GM19438 (cell line): ENCODE data around the gene COL2A1.

Experiments
- ATAC-seq: cut with Tn5 transposase; IDR thresholded peaks from one replicate; pipeline ENCODE4 v1.9.1; 2021; ENCODE audit warnings: low read depth; ENCODE audit not compliant: unreplicated experiment

Gene COL2A1

DNA sequence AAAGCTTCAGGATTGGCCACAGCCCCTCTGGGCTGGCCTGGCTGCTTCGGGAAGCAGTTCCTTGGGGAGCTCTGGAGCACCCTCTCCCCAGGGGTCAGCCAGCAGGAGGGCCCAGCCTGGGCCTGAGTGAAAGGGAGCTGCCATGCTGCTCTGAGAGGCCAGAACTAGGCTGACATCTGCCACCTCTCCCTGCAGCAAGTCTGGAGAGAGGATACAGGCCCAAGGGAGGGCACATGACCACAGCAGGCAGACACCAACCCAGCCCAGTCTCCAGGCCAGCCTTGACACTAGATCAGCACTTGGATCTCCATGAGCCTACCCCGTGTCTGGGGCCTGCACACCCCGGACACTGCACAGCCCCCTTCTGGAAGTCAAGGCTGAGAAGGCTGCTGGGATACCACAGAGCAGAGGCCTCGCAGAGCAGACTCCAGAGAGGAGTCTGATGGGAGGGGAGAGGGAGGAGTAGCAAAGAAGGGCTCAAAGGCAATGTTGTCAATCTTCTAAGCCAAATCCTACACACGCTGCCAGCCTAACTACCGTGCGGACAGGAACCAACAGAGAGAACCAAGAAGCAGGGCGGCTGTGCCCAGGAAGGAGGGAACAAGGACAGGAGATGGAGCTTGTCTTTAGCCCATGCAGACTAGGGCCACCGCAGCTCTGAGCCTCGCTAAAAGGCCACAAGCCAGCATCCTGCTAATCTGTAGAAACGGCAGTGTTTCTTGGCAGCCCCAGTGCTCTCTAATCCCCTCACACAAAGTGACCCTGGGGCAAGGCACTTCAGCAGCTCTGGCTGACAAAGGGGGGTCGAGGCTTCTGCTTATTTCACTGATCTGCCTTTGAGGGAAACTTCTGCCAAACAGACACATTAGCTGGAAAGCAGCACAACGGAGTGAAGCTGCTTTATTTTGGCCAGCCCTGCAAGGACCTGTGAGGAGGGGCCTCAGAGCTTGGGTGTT, 12.9 kb downstream of the COL2A1 start:
- no peak for ATAC-seq

DNA sequence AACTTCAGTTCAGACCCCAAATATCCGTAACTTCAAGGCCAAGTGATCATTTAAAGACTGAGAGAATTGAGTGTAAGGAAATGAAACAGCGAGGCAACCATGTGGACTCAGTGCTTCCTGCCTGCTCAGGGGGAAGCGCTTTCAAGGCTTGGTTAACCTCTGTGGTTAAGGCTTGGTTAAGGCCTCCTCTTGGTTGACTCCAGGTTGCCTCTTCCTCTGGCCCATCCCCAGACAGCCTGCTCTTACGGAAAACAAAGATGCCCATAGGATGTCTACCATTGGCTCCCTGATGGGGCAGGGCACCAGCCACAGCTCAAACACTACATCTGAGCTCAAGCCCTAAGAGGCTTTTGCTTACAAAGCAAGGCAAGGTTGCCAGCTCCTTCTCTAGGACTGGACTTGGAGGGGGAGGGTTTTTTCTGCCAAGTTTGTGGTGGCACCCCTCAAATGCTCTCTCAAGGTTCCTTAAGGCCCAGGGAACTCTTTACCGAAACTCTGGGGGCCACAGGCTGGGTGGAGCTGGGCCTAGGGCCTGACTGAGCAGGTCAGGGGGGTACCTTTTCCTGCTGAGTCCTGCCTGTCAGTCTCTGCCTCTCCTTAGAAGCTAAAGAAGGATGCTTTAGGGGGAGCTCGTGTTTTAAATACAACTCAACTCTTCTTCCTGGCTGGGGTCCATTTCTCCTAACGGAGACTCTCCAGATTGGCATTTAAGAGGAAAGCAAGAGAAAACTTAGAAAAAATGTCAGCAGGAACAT, 13.7 kb downstream of the COL2A1 start:
- ATAC-seq = peak; percentile 97

DNA sequence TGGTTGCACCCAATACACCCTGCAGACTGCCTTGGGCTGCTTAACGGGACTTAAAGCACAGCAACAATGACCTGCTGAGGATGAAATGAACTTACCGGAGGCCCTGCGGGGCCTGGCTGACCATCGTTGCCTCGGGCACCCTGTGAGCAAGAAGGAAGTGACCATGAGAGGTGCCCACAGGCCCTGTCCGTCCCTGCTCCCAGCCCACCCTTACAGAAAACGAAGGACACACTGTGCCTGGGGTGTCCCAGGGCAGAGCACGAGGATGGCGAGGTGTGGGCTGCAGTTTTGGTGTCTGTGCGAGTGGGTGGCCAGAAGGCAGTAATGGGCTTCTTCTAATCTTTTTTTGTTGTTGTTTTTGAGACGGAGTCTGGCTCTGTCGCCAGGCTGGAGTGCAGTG, 14.6 kb downstream of the COL2A1 start:
- no peak for ATAC-seq

DNA sequence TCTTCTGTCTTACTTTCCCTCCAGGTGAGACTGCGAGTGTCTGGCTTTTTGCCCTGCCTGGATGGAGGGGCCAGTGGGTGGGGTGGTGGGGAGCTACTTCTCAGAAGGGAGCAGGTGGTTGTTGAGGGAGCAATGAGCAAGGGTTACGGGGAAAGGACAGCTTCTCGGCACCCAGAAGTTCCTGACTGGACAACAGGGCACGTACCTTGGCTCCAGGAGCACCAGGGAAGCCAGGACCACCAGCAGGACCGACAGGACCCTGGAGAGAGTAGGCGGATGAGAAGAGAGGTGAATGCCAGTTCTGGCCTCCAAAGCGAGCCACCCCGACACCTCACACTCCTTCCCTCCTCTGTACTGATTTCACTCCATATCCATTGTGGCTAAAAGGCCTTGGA, 15.3 kb downstream of the COL2A1 start:
- no peak for ATAC-seq

DNA sequence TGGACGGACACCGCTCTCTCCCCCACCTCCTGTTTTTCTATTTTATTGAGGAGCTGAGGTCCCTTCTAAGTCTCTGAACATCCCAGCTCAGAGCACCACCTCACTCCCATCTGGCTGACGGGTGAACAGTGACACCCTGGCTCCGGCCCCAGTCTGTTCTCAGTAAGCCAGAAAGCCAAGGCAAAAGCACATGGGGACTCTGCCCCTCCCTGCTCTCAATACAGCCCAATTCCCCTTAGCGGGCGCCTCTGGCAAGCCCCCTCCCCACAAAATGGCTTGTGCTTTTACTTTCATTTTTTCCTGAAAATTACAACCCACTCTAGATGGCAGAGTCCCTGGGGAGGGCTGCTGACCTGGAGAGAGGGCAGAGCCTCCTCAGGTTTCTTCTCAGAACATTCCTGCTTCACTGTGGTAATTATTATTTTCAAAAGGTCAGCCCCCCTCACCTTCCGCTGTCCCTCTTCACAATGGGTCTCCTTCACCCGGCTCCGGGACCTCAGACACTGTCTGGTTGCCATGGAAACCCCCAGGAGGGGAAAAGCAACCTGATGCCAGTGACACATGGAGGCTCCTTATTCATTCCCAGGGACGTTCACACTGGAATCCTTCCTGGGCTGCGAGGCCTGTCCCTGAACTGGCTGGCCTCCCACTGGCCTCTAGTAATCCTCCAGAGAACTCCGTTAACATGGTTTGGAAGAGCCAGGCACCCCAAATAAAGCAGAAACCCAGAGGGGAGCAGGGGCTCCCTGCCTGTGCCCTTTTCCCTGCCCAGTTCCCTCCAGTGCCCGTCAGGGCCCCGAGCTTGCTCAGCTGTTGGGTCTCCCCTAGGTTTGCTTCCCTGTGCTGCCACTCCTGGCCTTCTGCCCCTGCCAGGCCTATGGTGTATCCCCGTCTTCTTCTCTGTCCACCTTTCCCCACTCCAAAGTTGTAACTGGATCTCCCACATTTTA, 15.9 kb downstream of the COL2A1 start:
- ATAC-seq = no peak

DNA sequence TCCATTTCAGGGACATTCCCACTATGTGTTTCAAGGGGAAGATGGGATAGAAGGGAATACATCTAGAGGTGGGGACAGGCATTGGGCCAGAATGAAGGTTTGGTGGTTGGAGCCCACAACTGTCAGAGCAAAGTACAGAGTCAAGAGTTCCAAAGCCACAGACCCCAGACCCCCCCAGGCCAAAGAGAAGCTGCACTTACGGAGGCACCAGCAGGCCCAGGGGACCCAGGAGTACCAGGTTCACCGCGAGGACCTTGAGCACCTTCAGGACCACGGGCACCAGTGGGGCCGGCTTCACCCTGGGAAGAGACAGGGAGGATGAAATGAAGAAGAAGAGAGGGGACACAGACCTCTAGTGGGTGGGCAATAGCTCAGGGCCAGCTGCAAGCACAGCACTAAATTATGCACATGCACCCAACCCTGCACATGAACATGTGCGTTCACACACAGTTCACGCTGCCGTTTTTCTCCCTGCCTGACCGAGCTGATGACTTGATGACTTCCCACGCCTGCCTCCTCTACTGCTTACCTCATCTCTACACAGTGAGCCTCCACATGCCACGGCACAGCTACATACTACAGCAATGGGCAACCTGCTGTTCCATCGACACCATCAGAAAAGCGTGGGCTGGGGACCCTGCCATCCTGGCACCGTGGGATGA, 16.7 kb downstream of the COL2A1 start:
- ATAC-seq = no peak

DNA sequence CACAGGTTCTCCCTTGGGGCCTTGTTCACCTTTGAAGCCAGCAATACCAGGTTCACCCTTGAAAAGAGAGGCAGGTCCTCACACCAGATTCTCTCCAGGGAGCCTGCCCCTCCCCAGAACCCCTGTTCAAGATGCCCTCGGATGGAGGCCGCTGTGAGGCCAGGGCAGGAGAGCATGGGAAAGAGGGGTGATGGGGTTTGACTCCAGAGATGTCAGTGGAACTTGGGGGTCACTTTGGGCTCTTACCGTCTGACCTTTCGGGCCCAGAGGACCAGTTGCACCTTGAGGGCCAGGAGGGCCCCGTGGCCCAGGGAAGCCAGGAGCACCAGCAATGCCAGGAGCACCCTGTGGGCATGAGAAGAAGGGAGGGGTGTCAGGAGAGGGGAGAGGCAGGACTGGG, 17.4 kb downstream of the COL2A1 start:
- ATAC-seq = no peak

DNA sequence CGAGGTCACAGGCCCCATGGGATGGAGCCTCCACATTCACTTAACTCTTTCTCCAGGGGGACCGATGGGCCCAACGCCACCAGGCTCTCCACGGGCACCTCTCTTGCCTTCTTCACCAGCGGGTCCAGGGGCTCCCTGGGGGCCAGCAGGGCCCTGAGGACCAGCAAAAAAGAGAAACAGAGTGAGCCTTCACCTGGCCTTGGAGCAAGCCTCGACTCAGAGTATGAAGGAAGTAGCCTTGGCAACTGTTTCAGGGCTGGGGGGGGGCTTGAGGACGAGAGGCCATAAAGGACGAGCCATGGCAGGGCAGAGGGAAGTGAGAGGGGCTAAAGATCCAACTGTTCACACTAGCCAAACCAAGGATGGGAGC, 18.0 kb downstream of the COL2A1 start:
- ATAC-seq = no peak

DNA sequence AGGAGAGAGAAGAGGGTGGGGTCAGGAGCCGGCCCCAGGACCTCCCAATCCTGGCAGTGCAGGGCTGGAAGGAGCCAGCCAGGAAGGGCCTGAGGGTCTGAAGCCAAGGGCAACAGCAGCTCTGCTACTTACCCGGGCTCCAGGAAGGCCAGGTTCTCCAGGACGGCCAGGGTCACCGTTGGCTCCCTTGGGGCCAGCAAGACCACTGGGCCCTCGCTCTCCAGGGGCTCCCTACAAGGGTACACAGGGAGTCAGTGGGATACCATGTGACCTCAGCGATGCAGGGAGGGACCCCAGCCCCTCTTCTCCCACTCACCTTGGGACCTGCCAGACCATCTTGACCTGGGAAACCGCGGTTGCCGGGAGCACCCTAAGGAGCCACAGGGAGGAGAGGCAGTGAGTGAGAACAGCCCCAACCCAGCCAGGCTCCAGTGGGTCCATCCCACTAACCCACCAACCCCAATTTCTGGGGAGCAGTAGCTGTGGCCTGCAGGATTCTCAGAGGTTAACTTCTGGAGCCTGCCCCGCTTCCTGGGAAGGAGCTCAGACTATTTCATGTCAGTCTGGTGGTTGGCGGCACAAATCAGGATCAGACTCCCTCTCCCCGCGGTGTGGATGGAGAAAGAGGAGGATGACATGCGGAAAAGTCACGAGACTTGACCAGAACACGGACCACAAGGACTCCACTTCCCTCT, 18.5 kb downstream of the COL2A1 start:
- ATAC-seq = no peak

DNA sequence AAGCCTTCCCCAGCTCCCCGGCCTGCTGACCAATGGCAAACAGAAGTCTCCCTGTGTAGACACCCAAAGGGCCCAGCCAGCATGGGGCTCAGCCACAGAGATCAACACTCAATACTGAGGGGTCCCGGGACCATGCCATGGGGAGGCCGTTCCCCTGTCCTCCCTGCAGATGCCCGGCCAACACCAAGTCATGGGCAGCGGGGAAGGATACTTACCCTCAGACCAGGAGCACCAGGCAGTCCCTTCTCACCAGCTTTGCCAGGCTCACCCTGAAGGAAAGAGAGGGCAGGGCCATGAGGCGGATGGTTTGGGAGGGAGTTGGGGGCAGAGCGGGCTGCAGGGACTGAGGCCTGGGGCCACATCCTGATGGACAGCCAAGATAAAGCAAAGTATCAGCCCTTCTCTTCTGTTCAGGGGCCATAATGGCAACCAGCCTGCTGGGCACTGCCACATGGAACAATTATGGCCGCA, 19.9 kb downstream of the COL2A1 start:
- no peak for ATAC-seq

DNA sequence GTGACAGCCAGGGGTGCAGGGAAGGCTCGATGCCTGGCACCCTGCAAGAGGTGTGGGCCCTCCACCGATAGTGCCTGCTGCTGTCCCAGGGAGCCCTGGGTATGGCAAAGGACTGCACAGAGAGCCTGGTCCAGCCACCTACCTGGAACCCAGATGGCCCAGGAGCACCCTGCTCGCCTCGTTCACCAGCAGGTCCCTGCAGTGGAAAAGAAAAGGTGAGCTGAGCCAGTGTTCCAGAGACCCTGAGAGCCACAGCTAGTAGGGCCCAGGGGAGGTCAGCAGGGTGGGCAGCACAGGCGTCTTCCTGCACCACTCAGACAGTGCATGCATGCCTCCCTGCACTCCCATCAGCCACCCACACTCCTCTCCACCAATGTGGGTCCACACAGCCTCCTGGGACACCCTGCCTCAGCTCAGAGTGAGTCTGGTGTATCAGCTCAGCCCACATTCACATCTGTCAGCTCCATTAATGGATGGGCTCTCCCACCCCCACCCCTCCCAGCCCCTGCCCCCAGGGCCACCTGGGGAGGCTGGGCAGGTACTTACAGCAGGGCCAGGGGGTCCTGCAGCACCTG, 20.6 kb downstream of the COL2A1 start:
- ATAC-seq = no peak

DNA sequence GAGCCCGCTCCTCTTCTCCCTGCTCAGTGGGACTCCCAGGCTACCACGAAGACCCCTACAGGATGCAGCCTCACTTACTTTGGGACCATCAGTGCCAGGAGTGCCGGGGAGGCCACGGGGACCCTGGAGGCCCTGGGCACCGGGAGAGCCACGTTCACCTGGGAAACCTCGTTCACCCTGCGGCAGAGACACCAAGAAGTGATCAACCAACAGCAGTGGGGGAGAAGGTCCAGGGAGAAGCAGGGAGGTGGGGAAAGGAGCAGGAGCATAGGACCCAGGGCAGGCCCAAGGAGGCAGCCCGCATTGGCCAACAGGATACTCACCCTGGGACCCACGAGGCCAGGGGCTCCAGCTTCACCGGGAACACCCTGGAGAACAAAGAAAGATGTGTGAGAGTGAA, 21.5 kb downstream of the COL2A1 start:
- ATAC-seq = no peak

DNA sequence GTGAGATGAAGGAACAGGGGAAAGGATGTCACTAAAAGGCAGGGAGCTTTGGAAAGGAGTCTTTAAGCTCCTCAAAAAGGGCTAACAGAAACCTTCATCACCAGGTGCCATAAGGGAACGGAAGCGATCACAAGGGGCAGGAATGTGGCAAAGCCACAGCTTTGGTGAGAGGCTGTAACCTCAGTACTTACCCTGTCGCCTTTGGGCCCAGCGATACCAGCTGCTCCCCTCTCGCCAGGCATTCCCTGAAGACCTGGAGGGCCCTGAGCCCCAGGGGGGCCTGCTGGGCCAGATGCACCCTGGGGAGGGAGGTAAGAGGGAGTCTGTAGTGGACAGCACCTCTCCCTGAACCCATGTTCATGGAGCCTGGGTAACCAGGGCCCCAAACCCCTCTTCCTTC, 22.0 kb downstream of the COL2A1 start:
- ATAC-seq = no peak

DNA sequence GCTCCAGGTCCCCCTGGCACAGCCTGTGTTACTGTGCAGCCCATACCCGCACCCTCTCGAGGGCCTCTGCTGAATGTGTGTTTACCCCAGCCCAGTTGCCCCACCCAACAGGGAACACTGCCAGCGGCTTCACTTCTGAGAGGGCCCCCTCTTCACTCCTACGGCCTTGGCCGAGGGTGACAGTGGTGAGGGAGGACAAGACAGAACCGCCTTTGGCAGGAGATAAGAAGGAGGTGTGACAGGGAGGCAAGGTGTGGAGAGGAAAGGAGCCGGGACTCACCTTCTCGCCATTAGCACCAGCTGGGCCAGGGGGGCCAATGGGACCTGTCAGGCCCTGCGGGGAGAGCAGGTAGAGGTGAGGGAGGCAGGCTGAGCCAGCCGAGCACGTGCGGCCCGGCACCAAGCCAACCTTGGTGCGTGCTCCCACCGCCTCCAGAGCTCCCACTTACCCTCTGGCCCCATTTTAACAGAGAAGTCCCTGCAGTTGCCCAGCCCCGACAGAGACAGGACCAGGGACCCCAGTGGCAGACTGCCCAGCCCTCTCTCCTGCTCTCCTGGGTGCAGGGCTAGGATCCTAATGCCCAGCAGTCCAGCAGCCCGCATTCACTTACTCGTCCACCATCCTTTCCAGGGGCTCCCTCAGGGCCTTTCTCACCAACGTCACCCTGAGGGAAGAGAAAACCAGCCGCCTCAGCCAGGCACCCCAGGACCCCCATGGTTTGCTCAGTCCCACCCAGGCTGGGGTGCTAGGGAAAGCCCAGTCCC, 22.6 kb downstream of the COL2A1 start:
- ATAC-seq = no peak

DNA sequence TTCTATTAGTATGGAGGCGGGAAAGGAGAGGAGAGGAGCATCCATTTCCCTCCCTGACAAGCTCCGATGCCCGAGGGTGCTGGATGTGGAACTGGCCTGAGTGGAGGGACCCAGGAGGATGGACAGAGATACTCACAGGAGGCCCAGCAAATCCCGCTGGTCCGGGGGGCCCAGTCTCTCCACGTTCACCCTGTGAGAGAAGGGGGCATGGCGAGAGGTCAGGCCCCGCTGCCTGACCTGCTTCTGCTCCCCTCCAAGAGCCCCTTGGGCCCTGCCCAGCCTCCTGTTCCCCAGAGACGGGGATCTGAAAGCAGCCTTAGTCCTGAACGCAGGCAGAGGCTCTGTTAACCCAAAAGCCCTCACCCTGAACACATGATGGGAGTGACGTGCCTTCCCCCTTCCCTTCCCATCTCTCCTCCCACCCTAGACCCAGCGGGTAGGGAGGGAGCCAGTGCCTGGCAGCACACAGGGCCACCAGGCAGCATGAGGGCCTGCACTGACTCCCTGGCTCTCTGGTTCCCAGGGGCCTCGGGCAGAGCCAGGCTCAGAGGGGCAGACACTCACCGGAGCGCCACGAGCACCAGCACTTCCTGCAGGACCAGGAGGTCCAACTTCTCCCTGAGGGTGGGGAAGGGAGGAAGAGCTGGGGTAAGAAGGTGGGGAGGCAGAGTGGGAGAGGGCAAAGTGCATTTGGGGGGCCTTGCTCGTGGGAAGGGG, 23.3 kb downstream of the COL2A1 start:
- no peak for ATAC-seq

DNA sequence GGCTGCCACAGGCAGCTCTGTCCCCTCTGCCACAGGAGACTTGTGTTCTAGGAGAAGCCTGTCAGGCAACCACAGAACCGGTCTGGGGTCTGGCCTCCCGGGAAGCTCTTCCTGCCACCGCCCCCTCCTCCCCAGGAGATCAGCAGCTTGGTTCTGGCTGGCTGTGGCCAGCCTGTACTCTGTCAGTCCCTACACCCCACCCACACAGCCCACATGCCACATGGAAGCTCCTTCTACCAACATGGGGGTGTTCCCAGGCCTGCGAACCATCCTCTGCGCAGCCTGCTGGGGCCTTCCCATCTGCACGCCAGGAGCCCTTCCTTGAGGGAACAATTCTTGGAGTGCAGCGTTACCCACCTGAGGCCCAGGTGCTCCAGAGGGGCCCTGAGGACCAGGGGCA, 24.1 kb downstream of the COL2A1 start:
- ATAC-seq = no peak

DNA sequence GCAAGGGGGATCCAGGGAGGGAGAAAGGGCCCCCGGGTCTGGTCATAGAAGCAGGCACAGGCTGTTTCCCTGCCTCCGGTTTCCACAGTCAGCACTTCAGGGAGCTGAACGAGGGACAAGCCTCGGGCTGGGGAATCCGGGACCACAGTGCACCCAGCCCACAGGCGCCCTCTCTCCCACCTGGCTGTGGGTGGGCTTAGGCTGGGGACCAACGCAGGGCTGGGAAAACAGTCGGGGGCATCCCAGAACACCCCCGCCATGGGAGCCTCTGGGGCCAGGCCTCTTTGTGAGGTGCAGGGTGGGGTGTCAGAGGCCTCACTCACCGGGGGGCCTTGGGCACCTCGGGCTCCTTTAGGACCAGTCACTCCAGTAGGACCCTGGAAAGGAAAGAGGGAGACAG, 24.6 kb downstream of the COL2A1 start:
- ATAC-seq = no peak

DNA sequence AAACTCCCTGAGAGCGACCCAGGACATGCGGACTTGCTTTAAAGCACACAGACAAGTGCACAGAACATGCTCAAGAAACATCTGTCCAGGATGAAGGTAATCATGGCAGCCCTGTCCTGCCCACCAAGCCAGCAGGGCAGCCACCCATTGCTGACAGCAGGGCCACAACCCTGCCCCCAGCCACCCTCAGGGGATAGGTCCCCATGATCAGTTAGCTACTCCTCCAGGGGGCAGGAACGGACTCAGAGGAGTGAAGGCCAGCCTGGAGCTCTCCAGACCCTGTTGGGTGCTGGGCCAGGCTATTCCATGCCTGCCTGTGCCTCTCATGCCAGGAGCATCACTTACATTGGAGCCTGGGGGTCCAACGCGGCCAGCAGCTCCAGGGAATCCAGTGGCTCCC, 25.1 kb downstream of the COL2A1 start:
- no peak for ATAC-seq
